Ascending aorta (tissue), 2 donors: Measurements from ENCODE around the gene HES3. TPM values are rescaled to one million over a fixed set of nuclear protein-coding genes. Genes with fewer than 3 reads are reported as not detected.

Source experiments
- DNase-seq, 2 donors: peaks; one replicate each; pipeline ENCODE4 v3.0.0-alpha.2; 2019; ENCODE audit warnings: low spot score in 2 of 2
- H3K27ac ChIP-seq, 2 donors: fragments of 200-600 bp; sonication (generic); one replicate each; pipeline ENCODE4 v1.5.1; 2016 to 2017; ENCODE audit warnings: mild to moderate bottlenecking in 1 of 2
- H3K27me3 ChIP-seq: fragments of 200-600 bp; sonication (generic); one replicate; pipeline ENCODE4 v1.5.1; 2017
- H3K36me3 ChIP-seq, 2 donors: fragments of 200-600 bp; sonication (generic); one replicate each; pipeline ENCODE4 v1.5.1; 2016
- H3K4me1 ChIP-seq, 2 donors: fragments of 200-600 bp; sonication (generic); one replicate each; pipeline ENCODE4 v1.5.1; 2016 to 2017; ENCODE audit warnings: mild to moderate bottlenecking in 1 of 2
- H3K4me3 ChIP-seq, 2 donors: fragments of 200-600 bp; sonication (generic); one replicate each; pipeline ENCODE4 v1.5.1; 2016 to 2017; ENCODE audit warnings: mild to moderate bottlenecking in 1 of 2
- H3K9me3 ChIP-seq, 2 donors: fragments of 200-600 bp; sonication (generic); one replicate each; pipeline ENCODE4 v1.5.1; 2016
- intact Hi-C: fragments of 100-400 bp; cut with DNase I; formaldehyde crosslinking; loops from one replicate; pipeline ENCODE4 v1.15.1; 2023
- total RNA-seq: library from RNA; depleted of rRNA; stranded (reverse); fragments of >200 nt; gene quantifications from one replicate; pipeline ENCODE4 v1.1.0, GENCODE V29; 2016
- TF ChIP-seq, protein P1 (sequence below), 3 experiments: fragments of 200-600 bp in 2 of 3; fragments of 450-650 bp in 1 of 3; sonication (generic) in 2 of 3; IDR thresholded peaks; one replicate each; pipeline ENCODE4 v1.5.1; 2016 to 2019; ENCODE audit warnings: antibody characterized with exemption in 3 of 3, mild to moderate bottlenecking in 1 of 3, moderate library complexity in 1 of 3

The HES3 gene
- total RNA-seq, 1 donor from 2014 or later: not detected

DNA sequence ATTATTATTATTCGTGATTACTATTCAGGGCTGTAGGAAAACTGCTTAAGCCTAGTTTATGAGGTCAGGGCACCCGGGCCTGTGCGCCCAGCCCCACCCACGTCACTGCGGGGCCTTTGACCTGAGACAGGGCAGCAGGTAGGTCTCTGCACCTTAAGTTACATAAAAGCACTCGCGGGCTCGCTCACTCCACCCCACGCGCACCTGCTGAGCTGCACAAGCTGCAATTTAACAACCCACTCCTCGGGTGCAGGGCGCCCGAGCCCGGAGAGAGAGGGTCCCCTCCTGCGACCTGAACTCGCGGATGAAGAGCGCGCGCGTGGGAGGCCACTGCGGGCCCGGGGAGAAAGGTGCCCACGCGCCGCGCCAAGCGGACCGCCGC, 8.7 kb upstream of the HES3 start:
- no peaks in the 10 kb centered on the region for H3K9me3 ChIP-seq
- H3K27me3 ChIP-seq: no peaks in the 10 kb centered on the region
- no peak for DNase-seq
- intact Hi-C loops: no loop called here
- peaks cover 2 to 9% of the 10 kb centered on the region in 2 donors for H3K4me1 ChIP-seq
- H3K36me3 ChIP-seq: peaks cover 0 to 31% of the 10 kb centered on the region in 2 donors
- no peak overlapping the region for H3K27ac ChIP-seq
- TF ChIP-seq, protein P1, sequence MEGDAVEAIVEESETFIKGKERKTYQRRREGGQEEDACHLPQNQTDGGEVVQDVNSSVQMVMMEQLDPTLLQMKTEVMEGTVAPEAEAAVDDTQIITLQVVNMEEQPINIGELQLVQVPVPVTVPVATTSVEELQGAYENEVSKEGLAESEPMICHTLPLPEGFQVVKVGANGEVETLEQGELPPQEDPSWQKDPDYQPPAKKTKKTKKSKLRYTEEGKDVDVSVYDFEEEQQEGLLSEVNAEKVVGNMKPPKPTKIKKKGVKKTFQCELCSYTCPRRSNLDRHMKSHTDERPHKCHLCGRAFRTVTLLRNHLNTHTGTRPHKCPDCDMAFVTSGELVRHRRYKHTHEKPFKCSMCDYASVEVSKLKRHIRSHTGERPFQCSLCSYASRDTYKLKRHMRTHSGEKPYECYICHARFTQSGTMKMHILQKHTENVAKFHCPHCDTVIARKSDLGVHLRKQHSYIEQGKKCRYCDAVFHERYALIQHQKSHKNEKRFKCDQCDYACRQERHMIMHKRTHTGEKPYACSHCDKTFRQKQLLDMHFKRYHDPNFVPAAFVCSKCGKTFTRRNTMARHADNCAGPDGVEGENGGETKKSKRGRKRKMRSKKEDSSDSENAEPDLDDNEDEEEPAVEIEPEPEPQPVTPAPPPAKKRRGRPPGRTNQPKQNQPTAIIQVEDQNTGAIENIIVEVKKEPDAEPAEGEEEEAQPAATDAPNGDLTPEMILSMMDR (IDR thresholded peaks at IDR 0.05): no peak
- peak overlapping the region; percentile 78 to 89 for H3K4me3 ChIP-seq

DNA sequence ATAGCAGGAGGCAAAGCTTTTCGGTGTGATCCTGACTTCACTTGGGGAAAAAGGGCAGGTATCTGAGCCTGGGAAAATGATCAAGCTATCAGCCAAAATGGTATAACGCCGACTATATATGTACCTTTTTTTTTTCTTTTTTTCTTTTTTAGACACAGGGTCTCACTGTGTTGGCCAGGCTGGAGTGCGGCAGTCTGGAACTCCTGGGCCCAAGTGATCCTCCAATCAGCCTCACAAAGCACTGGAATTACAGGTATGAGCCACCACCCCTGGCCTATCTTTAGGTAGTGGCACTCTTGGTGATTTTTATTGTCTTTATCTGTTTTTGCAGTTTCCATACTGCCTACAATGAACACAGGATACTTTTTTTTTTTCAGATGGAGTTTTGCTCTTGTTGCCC, 6.9 kb upstream of the HES3 start:
- no peak overlapping the region for H3K27ac ChIP-seq
- intact Hi-C loops: loop anchor here (2.0 kb wide), 1 partner anchor 244 kb away; the partner anchor contains the start of gene NPHP4
- no peak overlapping the region for H3K4me3 ChIP-seq
- peaks cover 0 to 17% of the 10 kb centered on the region in 2 donors for H3K36me3 ChIP-seq
- DNase-seq: no peak
- H3K4me1 ChIP-seq: peaks cover 6 to 11% of the 10 kb centered on the region in 2 donors
- H3K9me3 ChIP-seq: no peaks in the 10 kb centered on the region
- peaks cover 12% of the 10 kb centered on the region for H3K27me3 ChIP-seq
- TF ChIP-seq, protein P1 (IDR thresholded peaks at IDR 0.05): no peak

DNA sequence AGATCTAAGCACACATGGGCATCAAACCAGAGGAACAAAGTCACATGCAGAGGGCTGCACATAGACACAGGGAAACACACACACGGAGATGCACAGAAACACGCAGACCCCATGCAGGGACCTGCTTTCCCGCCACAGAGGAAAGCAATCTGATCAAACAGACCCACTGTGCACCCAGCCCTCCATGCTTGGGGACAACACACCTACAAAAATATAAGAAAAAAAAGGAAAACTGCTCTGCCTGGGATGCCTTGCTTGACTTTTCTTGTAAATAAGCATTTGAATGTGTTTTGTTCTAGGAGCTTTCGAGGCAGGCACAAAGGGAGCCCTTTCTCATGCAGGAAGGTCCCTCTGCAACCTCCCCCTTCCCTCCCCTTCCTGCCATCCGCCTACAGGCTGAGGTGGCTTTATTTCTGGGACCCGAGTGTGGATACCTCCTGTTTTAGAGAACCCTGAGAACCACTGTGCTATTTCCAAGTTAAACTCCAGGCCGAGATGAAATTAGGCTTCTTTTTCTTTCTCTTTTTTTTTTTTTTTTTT, 4.7 kb upstream of the HES3 start:
- intact Hi-C loops: no loop called here
- DNase-seq: no peak
- Histone ChIP-seq H3K36me3 (no peaks in the 10 kb centered on the region), H3K4me3 (no peak overlapping the region), H3K4me1 (peaks cover 10 to 11% of the 10 kb centered on the region in 2 donors), H3K27me3 (peaks cover 32% of the 10 kb centered on the region), H3K9me3 (no peaks in the 10 kb centered on the region), H3K27ac (no peak overlapping the region)
- TF ChIP-seq, protein P1 (IDR thresholded peaks at IDR 0.05): no peak

DNA sequence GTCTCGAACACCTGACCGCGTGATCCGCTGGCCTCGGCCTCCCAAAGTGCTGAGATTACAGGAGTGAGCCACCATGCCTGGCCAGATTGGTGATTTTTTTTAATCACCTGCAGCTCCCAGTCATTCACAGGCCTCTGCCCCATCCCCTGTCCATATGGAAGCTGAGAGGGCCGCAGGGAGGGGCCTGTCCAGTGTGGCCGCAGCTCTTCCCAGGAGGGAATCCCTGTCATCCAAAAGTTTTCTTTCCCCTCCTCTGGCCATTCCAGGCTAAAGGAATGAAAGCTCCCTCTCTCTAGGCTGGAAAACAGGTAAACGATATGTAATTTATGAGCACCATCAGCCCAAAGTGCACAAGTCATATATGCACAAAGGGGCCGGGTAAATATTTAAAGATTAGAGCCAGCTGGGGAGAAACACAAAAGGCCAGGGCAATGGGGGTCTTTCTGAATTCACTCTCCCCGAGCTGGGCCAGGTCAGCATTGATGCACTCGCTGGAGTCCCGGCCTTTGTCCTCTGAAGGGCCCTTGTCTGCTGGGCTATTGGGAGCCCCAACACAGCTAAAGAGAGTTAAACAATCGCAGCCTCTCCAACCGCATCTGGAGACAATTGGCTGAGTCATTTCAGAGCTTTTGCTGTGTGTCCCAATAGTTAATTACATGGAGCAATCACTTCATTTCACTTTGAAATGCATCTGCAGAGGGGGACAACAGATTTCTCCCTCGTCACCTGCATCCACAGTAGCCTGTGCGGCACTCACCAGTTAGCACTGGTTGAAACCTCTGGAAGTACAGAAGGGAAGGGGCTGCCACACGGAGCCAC, 3.8 kb upstream of the HES3 start:
- H3K4me1 ChIP-seq: peaks cover 3 to 7% of the 10 kb centered on the region in 2 donors
- H3K27ac ChIP-seq: no peak overlapping the region
- TF ChIP-seq, protein P1 (IDR thresholded peaks at IDR 0.05): no peak
- no peak for DNase-seq
- H3K27me3 ChIP-seq: peaks cover 36% of the 10 kb centered on the region
- no peak overlapping the region for H3K4me3 ChIP-seq
- no peaks in the 10 kb centered on the region for H3K9me3 ChIP-seq
- intact Hi-C loops: no loop called here
- H3K36me3 ChIP-seq: no peaks in the 10 kb centered on the region

DNA sequence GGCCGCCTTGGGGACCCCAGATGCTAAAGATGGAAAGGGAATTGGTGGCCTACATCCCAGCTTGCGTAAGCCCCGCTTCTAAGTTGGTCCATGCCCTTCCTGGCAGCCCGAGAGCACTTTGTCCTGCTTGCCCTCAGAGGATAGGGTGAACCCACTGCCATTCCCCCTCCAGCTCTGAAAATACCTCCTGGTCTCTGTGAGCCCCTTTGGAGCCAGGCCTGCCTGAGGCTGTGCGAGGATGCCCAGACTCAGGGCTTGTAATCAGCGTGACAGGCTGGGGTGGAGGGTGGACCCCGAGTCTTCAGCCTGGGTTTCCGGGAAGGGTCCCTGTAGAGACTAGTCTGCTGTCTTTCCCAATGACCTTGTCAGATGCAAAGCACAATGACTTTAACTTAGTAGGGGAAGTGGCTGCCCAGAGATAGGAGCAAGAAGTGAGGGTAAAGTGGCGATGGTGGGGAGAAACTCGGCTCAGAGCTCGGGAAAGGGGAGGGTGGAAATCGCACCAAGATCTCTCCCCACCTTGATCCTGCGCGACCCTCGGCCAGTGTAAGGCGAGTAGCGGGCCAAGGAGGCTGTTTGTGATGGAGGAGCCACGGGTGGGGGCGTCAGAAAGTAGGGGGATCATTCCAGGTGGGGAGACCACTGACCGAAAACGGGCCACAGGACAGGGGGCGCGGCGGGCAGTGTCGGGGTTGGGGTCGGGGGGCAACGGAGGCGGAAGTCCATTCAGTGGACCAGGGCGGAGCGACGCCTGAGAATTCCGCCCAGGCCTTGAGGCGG, 2.7 kb upstream of the HES3 start:
- intact Hi-C loops: no loop called here
- TF ChIP-seq, protein P1 (IDR thresholded peaks at IDR 0.05): no peak
- H3K4me1 ChIP-seq: peaks cover 2 to 12% of the 10 kb centered on the region in 2 donors
- no peaks in the 10 kb centered on the region for H3K36me3 ChIP-seq
- no peak overlapping the region for H3K27ac ChIP-seq
- no peaks in the 10 kb centered on the region for H3K9me3 ChIP-seq
- no peak for DNase-seq
- peak overlapping the region in 1 of 2 donors; percentile 27 for H3K4me3 ChIP-seq
- peaks cover 45% of the 10 kb centered on the region for H3K27me3 ChIP-seq
